HCT116 (cell line): ENCODE measurements around the gene TRAF3IP1.

Source experiments
- CTCF ChIP-seq, 3 experiments: fragments of 200-600 bp in 1 of 3; sonication (generic) in 1 of 3; IDR thresholded peaks in 2 of 3; conservative IDR thresholded peaks in 1 of 3; 2 replicates each; pipeline ENCODE4 v1.5.1; 2012 to 2017; ENCODE audit warnings: low read depth in 2 of 3, low read length in 2 of 3, antibody characterized with exemption in 1 of 3, borderline replicate concordance in 1 of 3, control low read depth in 1 of 3, mild to moderate bottlenecking in 1 of 3, mixed read lengths in 1 of 3, mixed run types in 1 of 3, moderate library complexity in 1 of 3; ENCODE audit not compliant: insufficient read depth in 1 of 3
- ELF1 ChIP-seq: IDR thresholded peaks from 2 replicates; pipeline ENCODE4 v1.6.1; 2012; ENCODE audit warnings: low read depth, borderline replicate concordance
- JUND ChIP-seq: IDR thresholded peaks from 2 replicates; pipeline ENCODE4 v1.6.1; 2012
- POLR2A ChIP-seq: IDR thresholded peaks from 2 replicates; pipeline ENCODE4 v1.7.0; 2011; ENCODE audit warnings: borderline replicate concordance; ENCODE audit not compliant: insufficient read depth, insufficient read length; ENCODE audit errors: extremely low read depth
- RAD21 ChIP-seq: IDR thresholded peaks from 2 replicates; pipeline ENCODE4 v1.6.1; 2012; ENCODE audit warnings: low read depth, mild to moderate bottlenecking
- SRF ChIP-seq: IDR thresholded peaks from 2 replicates; pipeline ENCODE4 v1.6.1; 2012; ENCODE audit warnings: low read depth
- ZNF274 ChIP-seq: fragments of 200-500 bp; sonication (Bioruptor generic); IDR thresholded peaks from 2 replicates; pipeline ENCODE4 v1.6.1; 2014; ENCODE audit warnings: mild to moderate bottlenecking, low read depth, low read length, inconsistent platforms

GRCh38 chr2:238428866-238429265 is 108.5 kb downstream of the TRAF3IP1 start:
- TF ChIP-seq SRF (no peak), CTCF (IDR thresholded peaks at IDR 0.05 in 2 of 3, conservative IDR thresholded peaks at IDR 0.05 in 1 of 3; ENCODE audit: borderline replicate concordance in 1 of 3, insufficient read depth in 1 of 3, low read depth in 2 of 3, low read length in 2 of 3) (no peak), RAD21 (no peak), ELF1 (no peak), JUND (no peak), POLR2A (no peak), ZNF274 (no peak)
